NCI-H1092 (cell line): ENCODE measurements around the gene B4GALT1.
"Not testable (repeated sequence)": the region's sequence is repeated elsewhere in the genome, so short reads cannot be mapped to it uniquely, and the experiment has no call there.

Experiments used
- DNase-seq: peaks from one replicate; lab custom pipeline; 2025; lab: John Stamatoyannopoulos, UW

Gene B4GALT1

DNA sequence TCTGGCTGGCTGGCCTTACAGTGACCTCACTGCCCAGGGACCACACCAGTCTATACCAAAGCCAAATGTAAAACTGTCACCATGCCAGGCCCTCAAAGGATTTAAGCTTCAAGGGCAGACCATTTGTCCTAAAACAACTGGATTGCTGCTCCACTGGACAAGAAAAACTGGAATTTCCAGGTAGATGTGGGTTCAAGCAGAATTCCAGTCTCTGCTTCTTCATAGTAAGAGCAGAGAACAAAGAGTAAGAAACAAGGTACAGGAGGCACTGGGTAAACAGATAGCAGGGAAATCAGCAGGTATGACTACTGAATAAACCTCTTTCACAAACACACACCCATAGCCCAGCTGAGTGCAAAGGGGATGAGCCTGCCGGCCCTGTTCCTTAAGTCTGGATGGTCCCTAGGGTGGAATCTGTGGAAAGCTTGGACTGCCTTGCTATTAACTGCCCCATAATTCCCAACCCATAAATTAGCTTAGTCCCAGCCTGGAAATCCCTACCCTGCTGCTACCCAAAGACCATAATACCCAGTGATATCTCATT is 5.5 kb downstream of the B4GALT1 start:
- DNase-seq, result no peak

DNA sequence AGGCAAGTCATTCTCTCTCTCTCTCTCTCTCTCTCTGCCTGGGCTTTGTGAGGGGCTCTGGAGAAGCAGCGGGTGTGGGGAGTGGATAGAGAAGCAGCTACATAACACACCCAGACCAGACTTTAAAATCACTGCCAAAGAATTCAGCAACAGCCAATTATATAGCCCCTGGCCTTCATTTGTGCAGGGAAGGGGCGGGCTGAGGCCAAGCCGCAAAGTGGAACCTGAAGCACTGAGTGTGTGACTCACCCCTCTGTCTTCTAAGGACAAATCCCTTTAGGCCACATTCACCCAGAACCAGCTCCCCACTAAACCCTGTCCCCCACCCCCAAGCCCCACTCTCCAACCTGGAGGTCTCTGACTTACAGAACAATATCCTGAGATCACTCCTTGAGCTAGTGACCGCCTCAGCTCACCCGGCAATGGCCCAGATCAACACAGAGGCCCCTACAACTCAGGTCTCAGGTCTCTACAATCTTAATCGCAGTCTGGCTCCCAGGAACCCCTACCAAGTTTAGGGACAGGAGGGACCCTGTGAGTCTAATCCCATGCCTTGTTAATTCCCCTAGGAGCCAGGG is 6.0 kb downstream of the B4GALT1 start:
- no peak for DNase-seq

DNA sequence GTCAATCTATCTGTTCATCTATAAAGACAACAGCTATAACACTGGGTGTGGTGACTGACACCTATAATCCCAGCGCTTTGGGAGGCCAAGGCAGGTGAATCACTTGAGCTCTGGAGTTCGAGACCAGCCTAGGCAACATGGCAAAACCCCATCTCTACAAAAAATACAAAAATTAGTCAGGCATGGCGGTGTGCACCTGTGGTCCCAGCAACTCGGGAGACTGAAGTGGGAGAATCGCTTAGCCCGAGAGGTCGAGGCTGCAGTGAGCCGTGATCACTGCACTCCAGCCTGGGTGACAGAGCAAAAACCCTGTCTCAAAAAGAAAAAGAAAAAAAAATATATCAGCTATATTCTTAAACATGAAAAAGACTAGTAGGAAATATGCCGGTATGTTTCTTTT is 6.7 kb downstream of the B4GALT1 start:
- DNase-seq, result not testable (repeated sequence)

DNA sequence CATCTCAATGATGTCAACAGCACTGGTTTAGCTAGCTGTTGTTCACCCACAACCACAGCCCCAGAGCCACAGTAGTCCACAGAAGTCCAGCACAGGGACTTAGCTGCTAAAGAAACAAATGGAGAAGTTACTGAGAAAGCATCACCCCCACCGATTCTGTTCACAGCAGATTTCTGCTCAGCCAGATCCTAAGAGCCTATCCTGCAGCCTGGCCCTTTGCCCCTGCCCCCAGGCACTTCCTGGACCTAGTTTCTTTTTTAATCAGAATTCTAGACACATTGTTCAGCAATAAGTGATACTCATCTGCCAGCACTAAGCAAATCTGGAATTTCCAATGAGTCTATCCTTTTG is 7.4 kb downstream of the B4GALT1 start:
- DNase-seq, result no peak

DNA sequence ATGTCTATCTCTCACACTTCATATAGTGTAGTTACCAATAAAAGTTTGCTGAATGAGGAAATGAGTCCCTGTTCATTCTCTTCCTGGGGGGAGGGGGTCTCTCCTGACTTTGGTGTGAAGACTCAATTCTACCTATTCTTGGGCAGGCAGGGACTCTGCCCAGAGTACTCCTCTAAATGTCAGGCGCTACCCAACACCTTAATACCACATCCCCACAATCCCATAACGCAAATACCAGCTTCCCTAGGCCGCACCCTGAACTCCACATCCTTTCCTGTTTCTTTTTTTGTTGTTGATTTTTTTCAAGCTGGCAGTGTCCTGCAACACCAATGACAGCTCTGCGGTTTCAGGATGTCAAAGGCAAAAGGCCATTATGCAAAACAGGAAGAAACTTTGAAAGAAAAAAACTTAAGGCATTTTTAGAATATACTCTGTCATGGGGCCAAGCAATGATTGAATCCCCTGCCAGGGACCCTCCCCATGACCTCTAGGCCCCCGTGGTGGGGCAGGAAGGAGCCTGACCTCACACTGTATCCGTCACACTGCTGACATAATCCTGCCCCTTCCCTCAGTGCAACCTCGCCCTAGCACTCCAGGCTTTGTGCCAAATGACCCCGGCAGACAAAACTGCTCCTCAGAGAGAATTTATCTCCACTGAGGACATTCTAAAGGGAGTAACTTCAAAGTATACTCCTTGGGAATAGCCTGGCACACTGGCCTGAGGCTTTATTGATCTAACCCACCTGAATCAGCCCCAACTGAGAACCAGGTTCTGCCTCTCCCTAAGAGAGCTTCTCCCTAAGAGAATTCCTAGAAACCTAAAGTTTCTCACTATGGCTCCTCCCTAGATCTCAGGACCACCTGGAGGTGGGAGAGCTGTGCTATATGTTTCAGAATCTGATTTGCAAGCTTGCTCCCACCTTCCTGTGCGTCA is 8.0 kb downstream of the B4GALT1 start:
- no peak for DNase-seq

DNA sequence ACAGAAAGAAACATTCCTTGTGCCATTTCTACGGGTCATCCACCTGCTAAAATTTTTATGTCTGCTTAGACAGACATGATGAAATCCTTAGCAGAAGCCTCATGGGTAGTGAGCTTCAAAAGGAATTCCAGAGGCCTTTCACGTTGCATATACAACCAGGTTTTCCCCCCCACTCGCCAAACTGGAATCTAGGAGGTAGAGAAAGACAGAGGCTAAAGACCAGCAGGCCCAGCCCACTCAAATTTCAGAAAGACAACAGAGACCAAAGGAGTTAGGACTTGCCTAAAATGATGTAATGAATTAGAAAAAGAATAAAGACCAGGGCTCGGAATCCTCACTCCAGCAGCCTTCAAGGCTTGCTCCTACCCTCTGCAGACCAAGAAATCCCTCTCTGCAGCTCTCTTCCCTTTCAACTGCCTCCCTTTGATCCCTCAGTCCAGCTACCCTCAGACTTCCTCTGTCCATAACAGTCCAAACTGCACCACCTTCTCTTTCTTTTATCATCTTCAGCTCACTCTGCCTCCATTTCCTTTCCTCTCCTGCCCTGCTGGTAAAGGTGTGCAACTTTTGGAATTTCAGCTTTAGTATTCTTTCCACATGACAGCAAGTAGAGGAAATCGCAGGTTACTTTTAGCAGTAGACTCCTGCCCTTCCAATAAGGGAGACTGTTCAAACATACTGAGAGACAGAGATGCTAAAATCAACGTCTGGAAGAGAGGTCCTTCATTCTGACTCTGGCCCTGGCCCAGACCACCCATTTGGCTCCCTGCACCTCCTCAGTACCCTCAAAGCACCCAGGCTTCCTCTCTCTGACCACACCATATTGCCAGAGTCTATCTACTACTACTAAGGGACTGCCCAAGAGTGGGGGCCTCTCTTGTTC is 8.9 kb downstream of the B4GALT1 start:
- DNase-seq, result no peak

DNA sequence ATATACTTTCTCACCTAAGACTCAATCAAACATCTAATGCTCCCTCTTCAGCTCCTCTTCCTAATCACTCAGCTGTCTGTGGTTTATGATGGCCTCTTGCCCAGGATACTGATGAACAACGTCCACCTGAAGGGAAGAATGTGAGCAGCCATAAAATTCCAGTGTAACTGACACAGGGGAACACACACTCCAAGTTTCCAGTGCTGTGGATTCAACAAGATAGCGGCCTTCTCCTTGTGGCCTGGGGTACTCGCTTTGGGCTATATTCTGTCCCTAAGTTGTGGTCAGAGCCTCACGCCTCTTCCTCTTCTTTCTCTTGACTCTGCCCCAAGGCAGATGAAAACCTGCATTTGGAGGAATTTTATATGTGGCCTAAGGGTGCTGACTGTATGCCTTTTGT is 11.7 kb downstream of the B4GALT1 start:
- no peak for DNase-seq

DNA sequence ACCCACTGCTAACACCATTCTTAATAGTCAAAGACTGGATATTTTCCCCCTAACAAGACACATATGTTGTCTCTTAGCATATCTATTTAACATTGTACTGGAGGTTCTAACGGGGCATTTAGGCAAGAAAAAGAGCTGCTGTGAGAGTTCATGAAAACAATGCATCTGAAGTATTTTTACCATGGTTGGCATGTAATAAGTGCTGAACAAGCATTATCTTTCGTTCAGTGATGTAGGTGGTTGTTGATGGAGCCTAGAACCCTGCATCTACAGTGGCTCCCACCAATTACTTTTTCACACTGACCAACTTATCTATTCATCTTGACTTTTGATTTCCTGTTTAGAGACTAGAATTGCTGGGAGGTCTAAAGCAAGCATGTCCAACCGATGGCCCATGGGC is 12.8 kb downstream of the B4GALT1 start:
- no peak for DNase-seq

DNA sequence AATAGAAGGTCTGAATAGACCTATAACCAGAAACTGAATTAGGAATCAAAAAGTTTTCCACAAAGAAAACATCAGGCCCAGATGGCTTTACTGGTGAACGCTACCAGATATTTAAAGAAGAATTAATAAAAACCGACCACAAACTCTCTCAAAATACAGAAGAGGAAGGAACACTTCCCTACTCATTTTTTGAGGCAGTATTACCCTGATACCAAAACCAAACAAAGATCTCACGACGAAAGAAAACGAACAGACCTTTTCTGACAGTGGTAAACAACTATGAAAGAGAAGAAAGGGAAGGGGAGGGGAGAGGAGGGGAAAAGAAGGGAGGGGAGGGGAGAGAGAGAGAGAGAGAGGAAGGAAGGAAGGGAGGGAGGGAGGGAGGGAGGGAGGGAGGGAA is 13.5 kb downstream of the B4GALT1 start:
- no peak for DNase-seq

DNA sequence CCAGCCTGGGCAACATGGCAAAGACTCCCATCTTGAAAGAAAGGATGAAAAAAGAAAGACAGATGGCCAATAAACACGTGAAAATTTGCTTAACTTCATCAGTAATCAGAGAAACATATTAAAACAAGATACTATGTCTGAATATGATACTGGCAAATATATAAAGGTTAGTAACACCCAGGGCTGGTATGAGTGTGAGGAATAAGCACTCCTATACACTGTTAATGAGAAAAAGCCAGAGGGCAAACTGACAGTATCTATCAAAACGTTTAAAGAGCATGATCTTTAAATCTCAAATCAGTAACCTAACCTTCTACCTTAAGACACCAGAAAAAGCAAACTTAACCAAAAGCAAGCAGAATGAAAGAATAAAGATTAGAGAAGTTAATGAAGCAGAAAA is 14.1 kb downstream of the B4GALT1 start:
- DNase-seq, result no peak

DNA sequence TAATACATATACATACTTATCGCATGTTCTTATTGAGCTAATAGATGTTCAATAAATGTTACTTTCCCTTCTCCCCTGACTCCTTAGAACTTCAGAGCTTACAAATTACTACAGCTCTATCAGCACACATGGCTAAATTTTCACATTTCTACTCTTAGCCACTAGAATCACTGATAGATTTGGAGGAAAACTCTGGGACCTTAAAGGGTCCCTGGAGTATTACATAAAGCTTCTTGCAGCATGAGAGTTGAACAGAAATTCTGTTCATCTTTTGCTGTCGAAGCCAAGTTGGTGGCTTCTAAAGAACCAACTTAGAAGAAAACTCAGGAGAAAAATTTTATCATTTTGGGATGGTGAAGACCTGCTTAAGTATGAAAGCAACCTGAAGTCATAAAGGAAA is 15.5 kb downstream of the B4GALT1 start:
- no peak for DNase-seq

DNA sequence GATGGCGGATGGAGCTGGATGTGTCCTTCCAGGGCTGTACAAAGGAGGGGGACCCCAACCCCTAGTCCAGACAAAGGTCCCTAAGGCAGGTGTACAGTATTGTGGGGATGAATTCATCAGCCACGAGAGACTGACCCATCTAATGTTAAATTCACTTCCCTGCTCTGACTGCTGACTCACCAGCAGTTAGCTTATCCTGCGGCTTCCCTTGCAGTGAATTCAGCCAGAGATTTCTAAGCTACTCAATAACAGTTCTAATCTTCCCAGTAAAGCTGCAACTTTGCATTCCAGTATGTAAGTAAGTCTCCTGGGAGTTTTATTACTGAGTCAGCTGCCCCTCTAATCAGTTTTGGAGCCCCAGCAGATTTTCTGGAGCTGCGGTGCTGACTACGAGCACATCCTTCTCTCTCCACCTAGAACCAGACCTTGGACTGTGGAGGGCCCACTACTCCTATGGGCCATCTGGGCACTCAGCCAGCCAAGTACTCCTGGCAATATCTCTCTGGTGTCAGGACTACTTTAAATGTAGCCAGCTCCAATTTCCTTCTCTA is 16.1 kb downstream of the B4GALT1 start:
- peak; percentile 34 for DNase-seq

DNA sequence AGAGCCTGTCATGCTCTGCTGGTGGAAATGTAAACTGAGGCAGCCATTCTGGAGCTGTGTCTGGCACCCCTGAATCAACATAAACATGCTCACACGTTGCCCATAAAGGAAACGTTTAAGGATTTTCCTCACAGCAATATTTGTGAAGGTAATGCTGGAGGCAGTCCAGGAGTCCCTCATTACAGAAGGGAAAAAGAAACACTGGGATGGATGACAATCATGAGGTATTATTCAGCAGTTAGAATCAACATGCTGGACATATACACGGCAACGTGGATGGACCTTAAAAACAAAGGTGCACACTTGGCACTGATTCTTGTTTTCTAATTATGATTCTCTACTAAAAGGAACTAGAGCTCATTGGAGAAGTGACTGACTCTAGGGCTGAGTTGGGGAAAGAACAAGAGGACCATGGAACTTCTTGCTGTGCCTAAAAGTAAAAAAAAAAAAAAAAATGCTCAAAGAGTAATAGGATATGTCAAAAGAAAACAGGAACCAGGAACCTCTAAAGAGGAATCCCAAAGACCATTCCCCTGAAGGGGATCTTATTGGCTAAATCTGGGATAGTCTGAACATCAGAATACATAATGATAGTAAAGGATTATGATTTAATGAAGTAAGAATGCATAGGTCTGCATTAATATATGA is 18.6 kb downstream of the B4GALT1 start:
- no peak for DNase-seq

DNA sequence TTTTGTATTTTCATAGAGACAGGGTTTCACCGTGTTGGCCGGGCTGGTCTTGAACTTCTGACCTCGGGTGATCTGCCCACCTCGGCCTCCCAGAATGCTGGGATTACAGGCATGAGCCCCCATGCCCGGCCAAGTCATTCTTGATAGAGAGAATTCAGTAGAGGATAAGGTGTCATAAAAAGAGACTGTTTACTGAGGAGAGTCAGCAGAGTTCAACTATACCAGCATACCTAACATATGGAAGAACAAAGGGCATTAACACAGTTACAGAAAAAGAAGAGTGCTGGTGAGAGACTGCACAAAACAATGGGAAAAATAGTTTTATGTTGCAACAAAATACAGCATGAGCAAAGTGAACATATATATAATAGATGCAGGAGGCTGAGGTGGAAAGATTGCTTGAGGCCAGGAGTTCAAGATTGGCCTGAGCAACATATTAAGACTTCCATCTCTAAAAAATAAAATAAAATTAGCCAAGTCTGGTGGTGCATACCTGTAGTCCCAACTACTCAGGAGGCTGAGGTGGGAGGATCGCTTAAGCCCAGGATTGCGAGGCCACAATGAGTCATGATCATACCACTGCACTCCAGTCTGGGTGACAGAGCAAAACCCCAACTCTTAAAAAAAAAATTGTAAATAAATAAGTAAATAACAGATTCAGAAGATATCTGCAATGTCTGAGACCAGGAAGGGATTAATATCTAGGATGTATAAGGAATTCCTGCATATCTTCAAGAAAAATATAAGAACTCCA is 19.5 kb downstream of the B4GALT1 start:
- DNase-seq, result no peak

DNA sequence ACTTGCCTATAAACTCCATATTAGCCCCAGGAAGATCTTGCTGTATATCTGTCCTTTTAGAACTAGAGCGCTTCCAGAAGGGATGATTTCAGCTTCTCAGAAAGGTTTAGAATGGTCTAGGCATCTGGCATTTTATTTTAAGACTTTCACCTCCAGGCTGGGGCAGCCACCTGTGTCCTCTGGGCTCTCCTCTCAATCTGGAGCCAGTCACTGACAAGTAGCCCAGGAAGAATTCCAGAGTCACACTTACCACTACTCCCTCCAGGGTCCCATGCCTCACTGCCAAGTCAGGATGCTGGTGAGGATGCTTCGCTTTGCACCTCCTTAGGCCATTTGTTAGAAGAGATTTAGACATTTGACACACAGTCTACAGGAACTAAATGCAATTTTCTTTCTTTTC is 20.8 kb downstream of the B4GALT1 start:
- DNase-seq, result no peak

DNA sequence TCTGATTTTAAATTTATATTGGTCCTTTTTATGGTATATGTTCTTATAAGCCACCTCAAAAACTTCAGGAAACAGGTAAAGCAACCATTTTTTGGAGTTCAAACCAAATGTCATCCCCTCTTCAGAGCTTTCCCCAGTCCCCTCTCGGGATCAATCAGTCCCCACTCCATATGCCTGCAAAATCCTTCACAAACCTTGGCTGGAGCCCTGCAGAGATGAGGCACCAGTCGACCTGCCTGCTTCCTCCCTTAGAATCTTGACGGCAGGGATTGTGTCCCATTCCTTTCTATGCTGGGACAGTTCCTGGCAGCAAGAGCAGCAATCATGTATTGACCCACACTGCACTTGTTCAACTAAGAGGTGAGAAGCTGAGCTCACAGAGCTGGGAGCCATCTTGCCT is 22.6 kb downstream of the B4GALT1 start:
- no peak for DNase-seq

DNA sequence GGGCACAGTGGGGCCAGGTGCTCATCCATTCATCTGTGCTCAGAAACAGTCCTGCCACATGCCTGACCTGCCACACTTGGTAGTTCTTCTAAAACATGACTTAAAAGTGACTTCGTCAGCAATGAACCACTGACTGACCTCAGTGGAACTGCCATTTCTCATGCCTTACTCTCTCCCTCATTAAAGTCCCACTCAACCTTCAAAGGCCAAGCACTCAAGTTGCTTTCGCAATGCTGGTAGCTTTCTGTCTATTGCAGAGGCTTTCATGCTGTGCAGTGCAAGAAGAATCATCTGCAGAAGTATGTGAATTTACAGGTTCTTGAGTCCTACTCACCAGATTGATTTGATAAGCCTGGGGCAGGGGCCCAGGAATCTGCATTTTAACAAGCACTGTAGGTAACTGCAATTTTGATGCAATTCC is 23.9 kb downstream of the B4GALT1 start:
- DNase-seq, result no peak

DNA sequence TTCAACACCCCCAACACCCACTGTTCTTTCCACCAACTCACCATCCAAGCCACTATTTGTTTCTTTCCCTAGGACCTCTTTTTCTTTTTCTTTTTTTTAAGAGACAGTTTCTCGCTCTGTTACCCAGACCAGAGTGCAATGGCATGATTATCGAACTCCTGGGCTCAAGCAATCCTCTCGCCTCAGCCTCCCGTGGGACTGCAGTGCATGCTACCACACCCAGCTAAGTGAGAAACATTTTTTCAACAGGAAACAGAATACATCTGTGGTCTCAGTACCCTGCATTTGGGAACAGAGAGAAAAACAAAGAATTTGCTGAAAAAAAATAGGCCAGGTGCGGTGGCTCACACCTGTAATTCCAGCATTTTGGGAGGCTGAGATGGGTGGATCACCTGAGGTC is 24.6 kb downstream of the B4GALT1 start:
- no peak for DNase-seq

DNA sequence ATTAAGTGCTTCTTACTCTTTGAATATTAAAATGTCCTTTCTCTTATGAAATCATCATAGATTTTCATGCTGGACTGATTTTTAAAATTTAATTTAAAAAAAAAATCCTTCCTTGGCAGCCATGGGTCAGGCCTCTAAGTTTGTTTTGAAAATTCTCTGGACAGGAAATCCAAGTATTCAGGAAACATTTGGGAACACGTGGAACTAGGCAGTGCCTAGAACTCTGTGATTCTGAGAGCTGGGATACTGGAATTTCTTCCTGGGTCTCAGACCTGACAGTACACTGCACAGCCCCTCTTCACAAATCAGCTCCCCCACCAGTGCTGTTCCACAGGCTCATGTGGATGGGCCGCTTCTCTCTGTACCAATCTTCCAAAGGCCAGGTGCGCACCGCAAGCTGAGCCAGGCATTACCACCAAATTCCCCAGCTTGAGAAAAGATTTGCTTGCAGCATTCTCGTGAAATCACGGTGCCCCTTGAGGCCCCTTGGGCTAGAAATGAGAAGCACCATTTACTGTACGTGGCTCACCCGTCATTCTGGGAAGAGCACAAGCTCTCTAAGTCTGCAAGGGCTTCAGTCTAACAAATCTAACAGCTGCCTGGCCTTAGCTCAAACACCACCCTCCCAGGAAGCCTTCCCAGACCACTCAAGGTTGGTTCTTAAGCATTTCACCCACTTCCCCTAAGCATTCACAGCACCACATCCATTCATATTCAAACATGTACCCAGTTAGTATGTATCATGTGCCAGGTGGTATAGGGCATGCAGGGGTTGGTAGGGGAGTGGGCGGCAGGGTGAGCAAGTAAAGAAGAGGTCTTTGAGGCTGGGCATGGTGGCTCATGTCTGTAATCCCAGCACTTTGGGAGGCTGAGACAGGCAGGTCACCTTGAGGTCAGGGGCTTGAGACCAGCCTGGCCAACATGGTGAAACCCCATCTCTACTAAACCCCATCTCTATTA is 26.5 kb downstream of the B4GALT1 start:
- no peak for DNase-seq
